KMS-11 (cell line): Measurements from ENCODE around the gene SCYGR3.

ENCODE experiments used
- H2AFZ ChIP-seq: fragments of 200-600 bp; sonication (generic); 2 replicates; pipeline ENCODE4 v1.6.1; 2016; ENCODE audit warnings: antibody characterized with exemption, mixed run types, low read depth
- H3K27ac ChIP-seq: fragments of 200-600 bp; sonication (generic); 2 replicates; pipeline ENCODE4 v1.6.1; 2016; ENCODE audit warnings: mild to moderate bottlenecking, mixed run types
- H3K27me3 ChIP-seq: fragments of 200-600 bp; sonication (generic); 2 replicates; pipeline ENCODE4 v1.6.1; 2017; ENCODE audit warnings: mild to moderate bottlenecking, low read depth, mixed run types, moderate library complexity; ENCODE audit not compliant: insufficient read depth
- H3K36me3 ChIP-seq: fragments of 200-600 bp; sonication (generic); 2 replicates; pipeline ENCODE4 v1.6.1; 2017; ENCODE audit warnings: mild to moderate bottlenecking, mixed run types; ENCODE audit not compliant: insufficient read depth
- H3K4me1 ChIP-seq: fragments of 200-600 bp; sonication (generic); 2 replicates; pipeline ENCODE4 v1.6.1; 2016; ENCODE audit warnings: mild to moderate bottlenecking, low read depth, mixed run types; ENCODE audit not compliant: poor library complexity, severe bottlenecking
- H3K4me2 ChIP-seq: fragments of 200-600 bp; sonication (generic); 2 replicates; pipeline ENCODE4 v1.7.0; 2016; ENCODE audit warnings: mild to moderate bottlenecking, mixed run types
- H3K4me3 ChIP-seq: fragments of 200-600 bp; sonication (generic); IDR thresholded peaks from 2 replicates; pipeline ENCODE4 v1.6.1; 2017; ENCODE audit warnings: low read depth, low read length, mixed read lengths; ENCODE audit not compliant: insufficient read depth
- H3K79me2 ChIP-seq: fragments of 200-600 bp; sonication (generic); 2 replicates; pipeline ENCODE4 v1.6.1; 2016; ENCODE audit warnings: low read depth, mixed run types; ENCODE audit not compliant: insufficient read depth
- H3K9ac ChIP-seq: fragments of 200-600 bp; sonication (generic); 2 replicates; pipeline ENCODE4 v1.6.1; 2016; ENCODE audit warnings: mild to moderate bottlenecking, mixed run types
- H4K20me1 ChIP-seq: fragments of 200-600 bp; sonication (generic); 2 replicates; pipeline ENCODE4 v1.6.1; 2016; ENCODE audit warnings: mild to moderate bottlenecking, mixed run types; ENCODE audit not compliant: insufficient read depth
- TF ChIP-seq, protein P1 (sequence below): fragments of 200-600 bp; sonication (generic); conservative IDR thresholded peaks from 2 replicates; pipeline ENCODE4 v1.6.1; 2017; ENCODE audit warnings: low read depth, mild to moderate bottlenecking, antibody characterized with exemption, low read length, moderate library complexity, mixed read lengths

Gene SCYGR3

GRCh38 chr2:227642656-227643055 is 28.0 kb upstream of the SCYGR3 start:
- Histone ChIP-seq H3K79me2 (no peaks in the 10 kb centered on the region), H3K4me1 (no peaks in the 10 kb centered on the region)

DNA sequence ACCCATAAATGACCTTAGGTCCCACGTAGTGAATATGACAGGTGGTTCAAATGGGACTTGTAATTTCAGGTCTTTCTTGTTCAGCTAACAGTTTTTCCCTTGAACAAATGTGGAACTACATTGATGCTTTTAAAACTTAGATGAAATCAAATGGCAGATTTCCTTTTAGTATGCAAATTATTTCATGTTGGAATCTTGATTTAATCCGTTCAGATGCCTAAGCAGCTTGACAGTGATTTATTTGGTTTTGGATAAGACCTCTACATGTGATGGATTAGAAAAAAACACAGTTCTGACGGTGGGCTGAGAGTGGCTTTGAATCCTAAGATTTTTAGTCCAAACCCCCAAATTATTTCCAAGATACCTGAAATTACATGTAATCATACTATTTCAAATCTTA is 19.6 kb upstream of the SCYGR3 start:
- no peak overlapping the region for H3K4me3 ChIP-seq
- no peak overlapping the region for H3K27ac ChIP-seq
- H3K27me3 ChIP-seq: no peaks in the 10 kb centered on the region
- no peaks in the 10 kb centered on the region for H3K79me2 ChIP-seq
- H3K36me3 ChIP-seq: no peaks in the 10 kb centered on the region
- no peaks in the 10 kb centered on the region for H3K4me1 ChIP-seq
- no peak overlapping the region for H2AFZ ChIP-seq
- no peak overlapping the region for H3K9ac ChIP-seq
- no peak overlapping the region for H3K4me2 ChIP-seq
- H4K20me1 ChIP-seq: no peaks in the 10 kb centered on the region
- TF ChIP-seq, protein P1, sequence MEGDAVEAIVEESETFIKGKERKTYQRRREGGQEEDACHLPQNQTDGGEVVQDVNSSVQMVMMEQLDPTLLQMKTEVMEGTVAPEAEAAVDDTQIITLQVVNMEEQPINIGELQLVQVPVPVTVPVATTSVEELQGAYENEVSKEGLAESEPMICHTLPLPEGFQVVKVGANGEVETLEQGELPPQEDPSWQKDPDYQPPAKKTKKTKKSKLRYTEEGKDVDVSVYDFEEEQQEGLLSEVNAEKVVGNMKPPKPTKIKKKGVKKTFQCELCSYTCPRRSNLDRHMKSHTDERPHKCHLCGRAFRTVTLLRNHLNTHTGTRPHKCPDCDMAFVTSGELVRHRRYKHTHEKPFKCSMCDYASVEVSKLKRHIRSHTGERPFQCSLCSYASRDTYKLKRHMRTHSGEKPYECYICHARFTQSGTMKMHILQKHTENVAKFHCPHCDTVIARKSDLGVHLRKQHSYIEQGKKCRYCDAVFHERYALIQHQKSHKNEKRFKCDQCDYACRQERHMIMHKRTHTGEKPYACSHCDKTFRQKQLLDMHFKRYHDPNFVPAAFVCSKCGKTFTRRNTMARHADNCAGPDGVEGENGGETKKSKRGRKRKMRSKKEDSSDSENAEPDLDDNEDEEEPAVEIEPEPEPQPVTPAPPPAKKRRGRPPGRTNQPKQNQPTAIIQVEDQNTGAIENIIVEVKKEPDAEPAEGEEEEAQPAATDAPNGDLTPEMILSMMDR: no peak

More at GRCh38 chr2:227642656-227643055, 28.0 kb upstream of the SCYGR3 start:
- Histone ChIP-seq H3K27ac (no peak overlapping the region), H3K4me2 (no peak overlapping the region), H3K36me3 (no peaks in the 10 kb centered on the region), H3K9ac (no peak overlapping the region), H3K4me3 (no peak overlapping the region), H3K27me3 (no peaks in the 10 kb centered on the region), H4K20me1 (no peaks in the 10 kb centered on the region), H2AFZ (no peak overlapping the region)
- TF ChIP-seq, protein P1: no peak

- H3K27me3 ChIP-seq: no peaks in the 10 kb centered on the region
- no peak overlapping the region for H2AFZ ChIP-seq
- no peak overlapping the region for H3K9ac ChIP-seq
- no peak overlapping the region for H3K4me3 ChIP-seq
- H3K4me1 ChIP-seq: no peaks in the 10 kb centered on the region
- TF ChIP-seq, protein P1: no peak
- no peaks in the 10 kb centered on the region for H4K20me1 ChIP-seq
- no peaks in the 10 kb centered on the region for H3K36me3 ChIP-seq
- no peaks in the 10 kb centered on the region for H3K79me2 ChIP-seq
- no peak overlapping the region for H3K27ac ChIP-seq
- no peak overlapping the region for H3K4me2 ChIP-seq
These were observed 18.2 kb upstream of the SCYGR3 start for GRCh38 chr2:227632827-227633226.

- H2AFZ ChIP-seq: no peak overlapping the region
- H3K79me2 ChIP-seq: no peaks in the 10 kb centered on the region
- H3K27ac ChIP-seq: no peak overlapping the region
- H3K36me3 ChIP-seq: no peaks in the 10 kb centered on the region
- TF ChIP-seq, protein P1: no peak
- no peaks in the 10 kb centered on the region for H3K4me1 ChIP-seq
- H3K27me3 ChIP-seq: no peaks in the 10 kb centered on the region
- no peak overlapping the region for H3K9ac ChIP-seq
- no peaks in the 10 kb centered on the region for H4K20me1 ChIP-seq
- H3K4me3 ChIP-seq: no peak overlapping the region
- no peak overlapping the region for H3K4me2 ChIP-seq
These were observed 15.7 kb upstream of the SCYGR3 start for GRCh38 chr2:227630322-227630721.
